Left ventricle myocardium inferior (tissue), 1 donor: ENCODE measurements around the gene KCMF1. TPM values are rescaled to one million over a fixed set of nuclear protein-coding genes. Genes with fewer than 3 reads are reported as not detected.

Experiments used
- DNase-seq: peaks from one replicate; pipeline ENCODE4 v3.0.0-alpha.2; 2020
- H3K27ac ChIP-seq: fragments of 200-600 bp; replicated peaks from 2 replicates; pipeline ENCODE4 v1.8.0; 2021
- H3K27me3 ChIP-seq: fragments of 200-600 bp; 2 replicates; pipeline ENCODE4 v1.8.0; 2021; ENCODE audit warnings: low read depth
- H3K36me3 ChIP-seq: fragments of 200-600 bp; 2 replicates; pipeline ENCODE4 v1.8.0; 2021
- H3K4me1 ChIP-seq: fragments of 200-600 bp; 2 replicates; pipeline ENCODE4 v1.8.0; 2021
- H3K4me3 ChIP-seq: fragments of 200-600 bp; 2 replicates; pipeline ENCODE4 v1.8.0; 2021; ENCODE audit warnings: mild to moderate bottlenecking, moderate library complexity
- H3K9me3 ChIP-seq: fragments of 200-600 bp; replicated peaks from 2 replicates; pipeline ENCODE4 v1.8.0; 2021
- intact Hi-C: fragments of 100-400 bp; cut with micrococcal nuclease; formaldehyde crosslinking; loops from one replicate; pipeline ENCODE4 v1.11.0; 2022
- total RNA-seq: library from RNA; stranded (reverse); fragmentation: NEBNext Ultra II Directional; extraction: Animal tissue kit (Norgen Biotek cat#: 25700); gene quantifications from one replicate; pipeline ENCODE4 v1.2.1, GENCODE V29; 2021
- TF ChIP-seq, protein P1 (sequence below): fragments of 200-600 bp; IDR thresholded peaks from 2 replicates; pipeline ENCODE4 v1.8.0; 2021; ENCODE audit warnings: antibody characterized with exemption, mild to moderate bottlenecking, borderline replicate concordance
- donor health status: DM: no; HTN: yes; CAD: no; lungs with severe emphysema.

Gene KCMF1
- total RNA-seq, 1 donor from 2014 or later, result 90.2 TPM

DNA sequence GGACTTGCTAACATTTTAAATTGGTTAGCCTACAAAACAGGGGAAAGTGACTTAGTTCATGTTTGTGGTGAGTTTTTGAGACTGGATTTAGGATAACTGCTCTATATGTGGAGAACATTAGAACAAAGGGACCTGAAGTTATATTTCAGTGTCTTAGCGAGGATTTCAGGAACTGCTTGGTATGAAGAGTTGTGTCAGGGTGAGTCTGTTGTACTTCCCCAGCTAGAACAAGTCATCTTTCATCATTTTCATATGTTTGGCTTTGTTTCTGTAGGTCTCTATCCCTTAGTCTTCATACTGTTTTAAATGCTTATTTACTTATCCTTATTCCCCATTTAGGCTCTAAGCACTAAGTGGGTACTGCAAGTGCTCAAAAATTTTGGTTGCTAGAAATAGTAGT lies 41.9 kb downstream of the KCMF1 start:
- H3K9me3 ChIP-seq, result no peaks in the 10 kb centered on the region
- TF ChIP-seq, protein P1, sequence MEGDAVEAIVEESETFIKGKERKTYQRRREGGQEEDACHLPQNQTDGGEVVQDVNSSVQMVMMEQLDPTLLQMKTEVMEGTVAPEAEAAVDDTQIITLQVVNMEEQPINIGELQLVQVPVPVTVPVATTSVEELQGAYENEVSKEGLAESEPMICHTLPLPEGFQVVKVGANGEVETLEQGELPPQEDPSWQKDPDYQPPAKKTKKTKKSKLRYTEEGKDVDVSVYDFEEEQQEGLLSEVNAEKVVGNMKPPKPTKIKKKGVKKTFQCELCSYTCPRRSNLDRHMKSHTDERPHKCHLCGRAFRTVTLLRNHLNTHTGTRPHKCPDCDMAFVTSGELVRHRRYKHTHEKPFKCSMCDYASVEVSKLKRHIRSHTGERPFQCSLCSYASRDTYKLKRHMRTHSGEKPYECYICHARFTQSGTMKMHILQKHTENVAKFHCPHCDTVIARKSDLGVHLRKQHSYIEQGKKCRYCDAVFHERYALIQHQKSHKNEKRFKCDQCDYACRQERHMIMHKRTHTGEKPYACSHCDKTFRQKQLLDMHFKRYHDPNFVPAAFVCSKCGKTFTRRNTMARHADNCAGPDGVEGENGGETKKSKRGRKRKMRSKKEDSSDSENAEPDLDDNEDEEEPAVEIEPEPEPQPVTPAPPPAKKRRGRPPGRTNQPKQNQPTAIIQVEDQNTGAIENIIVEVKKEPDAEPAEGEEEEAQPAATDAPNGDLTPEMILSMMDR, result no peak
- peaks cover 1% of the 10 kb centered on the region for H3K36me3 ChIP-seq
- H3K27me3 ChIP-seq, result no peaks in the 10 kb centered on the region
- intact Hi-C loops, result no loop called here
- no peak for DNase-seq
- H3K4me3 ChIP-seq, result no peak overlapping the region
- H3K27ac ChIP-seq, result no peak overlapping the region
- peaks cover 90% of the 10 kb centered on the region for H3K4me1 ChIP-seq

DNA sequence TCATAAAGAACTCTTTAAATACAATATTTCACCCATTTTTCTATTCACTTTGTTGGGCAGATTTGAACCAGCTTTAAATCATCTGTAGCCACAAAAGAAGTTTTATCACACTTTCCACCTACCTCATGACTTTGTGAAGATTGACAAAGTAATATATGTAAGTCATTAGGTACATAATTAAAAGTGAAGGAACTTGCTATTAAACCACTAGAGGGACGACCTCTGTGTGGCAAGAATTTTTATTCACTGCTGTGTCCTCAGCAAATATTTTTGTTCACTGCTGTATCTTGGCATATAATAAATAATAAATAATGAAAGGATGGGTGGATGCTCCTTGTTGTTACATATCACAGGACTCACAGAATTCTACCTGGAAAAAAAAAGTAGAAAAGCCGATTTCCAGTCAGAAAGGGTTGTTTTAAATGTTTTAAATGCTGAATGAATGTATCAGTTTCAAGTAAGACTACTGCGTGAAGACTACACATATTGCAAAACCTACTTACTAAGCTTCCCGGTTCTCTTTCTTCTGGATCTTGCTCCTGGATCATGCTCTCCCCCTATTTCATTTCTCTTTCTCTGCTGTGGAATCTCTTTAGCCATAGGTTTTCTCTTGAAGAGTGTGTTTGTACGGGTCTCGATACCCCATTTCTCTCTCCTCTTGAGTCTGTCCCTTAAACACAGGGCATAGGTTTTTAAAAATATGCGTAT lies 44.8 kb downstream of the KCMF1 start:
- no peak overlapping the region for H3K4me3 ChIP-seq
- H3K27ac ChIP-seq, result peak overlapping the region; percentile 28
- TF ChIP-seq, protein P1, result peak; percentile 28
- no peaks in the 10 kb centered on the region for H3K36me3 ChIP-seq
- peaks cover 92% of the 10 kb centered on the region for H3K4me1 ChIP-seq
- H3K27me3 ChIP-seq, result no peaks in the 10 kb centered on the region
- intact Hi-C loops, result no loop called here
- DNase-seq, result no peak
- H3K9me3 ChIP-seq, result no peaks in the 10 kb centered on the region

DNA sequence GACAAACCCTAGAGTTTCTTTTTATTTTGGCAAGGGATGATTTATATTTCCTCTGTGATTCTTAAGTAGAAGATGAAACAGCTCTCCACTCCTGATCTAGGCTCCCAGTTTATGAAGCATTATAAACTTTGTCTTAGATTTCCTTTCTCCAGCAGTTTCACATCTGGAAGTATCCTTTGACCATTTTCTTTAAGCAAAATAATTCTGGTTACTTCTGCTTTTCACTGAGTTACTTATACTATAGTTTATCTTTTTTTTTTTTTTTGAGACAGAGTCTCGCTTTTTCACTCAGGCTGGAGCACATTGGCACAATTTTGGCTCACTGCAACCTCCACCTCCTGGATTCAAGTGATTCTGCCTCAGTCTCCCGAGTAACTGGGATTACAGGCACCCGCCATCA lies 45.5 kb downstream of the KCMF1 start:
- H3K4me1 ChIP-seq, result peaks cover 85% of the 10 kb centered on the region
- TF ChIP-seq, protein P1, result no peak
- intact Hi-C loops, result no loop called here
- no peaks in the 10 kb centered on the region for H3K9me3 ChIP-seq
- peak overlapping the region; percentile 28 for H3K27ac ChIP-seq
- DNase-seq, result no peak
- no peaks in the 10 kb centered on the region for H3K36me3 ChIP-seq
- no peak overlapping the region for H3K4me3 ChIP-seq
- H3K27me3 ChIP-seq, result no peaks in the 10 kb centered on the region

DNA sequence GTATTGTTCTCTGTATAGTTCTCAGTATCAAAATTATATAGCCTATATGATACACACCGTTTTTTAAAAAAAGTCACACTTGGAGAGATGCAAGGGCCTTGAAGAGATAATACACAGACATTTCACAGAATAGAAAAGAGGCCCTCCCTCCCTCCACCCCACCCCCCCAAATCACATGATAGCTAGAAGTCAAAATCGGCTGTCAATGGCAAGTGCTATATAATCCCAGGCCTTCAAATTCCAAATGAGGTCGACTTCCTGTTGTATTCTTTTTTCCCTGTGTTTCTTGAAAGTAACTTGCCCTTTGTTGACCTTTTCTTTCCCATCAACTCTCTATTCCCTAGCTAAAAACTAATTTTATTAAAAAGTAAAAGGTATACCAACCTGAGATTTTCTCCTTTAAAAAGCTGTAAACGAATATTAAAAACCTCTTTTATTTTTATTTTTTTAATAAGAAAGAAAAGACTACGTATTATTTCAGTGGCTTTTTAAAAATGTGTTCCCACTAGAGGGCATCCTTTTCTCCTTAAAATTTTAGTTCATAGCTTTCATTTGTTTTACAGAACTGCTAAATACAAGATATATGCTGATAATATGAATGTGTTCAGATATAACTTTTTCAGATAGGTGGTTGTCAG lies 46.6 kb downstream of the KCMF1 start:
- intact Hi-C loops, result no loop called here
- DNase-seq, result no peak
- Histone ChIP-seq H3K27ac (no peak overlapping the region), H3K27me3 (no peaks in the 10 kb centered on the region), H3K4me1 (peaks cover 74% of the 10 kb centered on the region), H3K4me3 (no peak overlapping the region), H3K9me3 (no peaks in the 10 kb centered on the region), H3K36me3 (peaks cover 4% of the 10 kb centered on the region)
- TF ChIP-seq, protein P1, result peak; percentile 52

DNA sequence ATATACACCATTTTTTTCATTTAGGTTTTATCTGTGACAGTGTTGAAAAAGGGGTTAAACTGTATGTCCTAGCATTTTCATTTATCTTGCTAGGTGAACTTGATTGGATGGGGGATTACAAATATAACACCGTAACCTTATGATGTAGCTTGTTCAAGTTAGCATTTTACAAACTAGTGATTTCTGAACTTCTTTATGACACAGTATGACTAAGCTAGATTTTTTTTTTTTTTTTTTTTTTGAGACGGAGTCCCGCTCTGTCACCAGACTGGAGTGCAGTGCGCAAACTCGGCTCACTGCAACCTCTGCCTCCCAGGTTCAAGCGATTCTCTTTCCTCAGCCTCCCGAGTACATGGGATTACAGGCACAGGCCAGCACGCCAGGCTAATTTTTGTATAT lies 47.1 kb downstream of the KCMF1 start:
- Histone ChIP-seq H3K27me3 (no peaks in the 10 kb centered on the region), H3K36me3 (peaks cover 4% of the 10 kb centered on the region), H3K4me3 (no peak overlapping the region), H3K27ac (no peak overlapping the region), H3K4me1 (peaks cover 69% of the 10 kb centered on the region), H3K9me3 (no peaks in the 10 kb centered on the region)
- no peak for DNase-seq
- intact Hi-C loops, result no loop called here
- TF ChIP-seq, protein P1, result no peak
